ENCODE measurements around the gene KRT84.
"Not testable (repeated sequence)": the region's sequence is repeated elsewhere in the genome, so short reads cannot be mapped to it uniquely, and the experiment has no call there.

GRCh38 chr12:52410589-52411248 is 25.3 kb upstream of the KRT84 start:
- not testable (repeated sequence) for TF ChIP-seq CTCF (conservative IDR thresholded peaks at IDR 0.05 in 1 of 2, IDR thresholded peaks at IDR 0.05 in 1 of 2; ENCODE audit: extremely low read depth in 1 of 2, insufficient read depth in 1 of 2, low read depth in 1 of 2, low read length in 2 of 2); EZH2 (IDR thresholded peaks at IDR 0.05; ENCODE audit: borderline replicate concordance, low read length)
